ENCODE measurements around the gene PARD3B. TPM values are rescaled to one million over a fixed set of nuclear protein-coding genes. Genes with fewer than 3 reads are reported as not detected.

Gene PARD3B
- total RNA-seq, 1 experiment from 2014 or later, result 2.0 TPM

DNA sequence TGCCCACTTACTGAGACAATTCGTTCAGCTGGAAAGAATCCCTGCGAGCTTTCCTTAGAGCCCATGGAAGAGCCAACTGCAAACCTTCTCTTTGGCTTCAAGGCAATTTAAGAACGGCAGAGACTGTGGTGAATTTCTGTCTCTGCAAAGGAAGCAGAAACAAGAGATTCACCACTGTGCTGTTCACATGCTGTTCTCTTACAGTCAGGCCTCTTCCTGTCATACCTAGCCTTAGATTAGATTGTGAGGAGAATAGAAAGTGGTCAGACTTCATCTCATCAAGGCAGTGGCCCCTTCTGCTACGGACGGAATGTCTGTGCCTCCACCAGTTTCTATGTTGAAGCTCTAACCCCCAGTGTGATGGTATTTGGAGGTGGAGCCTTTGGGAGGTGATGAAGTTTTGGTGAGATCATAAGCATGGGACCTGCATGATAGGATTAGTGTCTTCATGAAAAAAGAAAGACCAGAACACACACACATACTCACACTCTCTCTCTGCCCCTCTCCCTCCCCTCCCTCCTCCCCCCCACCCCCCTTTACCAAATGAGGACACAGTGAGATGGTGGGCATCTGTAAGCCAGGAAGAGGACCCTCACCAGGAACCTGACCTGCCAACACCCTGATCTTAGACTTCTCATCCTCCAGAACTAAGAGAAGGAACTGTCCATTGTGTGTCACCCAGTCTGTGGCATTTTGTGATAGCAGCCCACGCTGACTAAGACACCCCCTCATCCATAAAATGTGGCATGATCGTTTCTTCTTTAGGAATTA, 1091.5 kb downstream of the PARD3B start (continued):
- TF ChIP-seq ZBTB33 (IDR thresholded peaks at IDR 0.05; ENCODE audit: extremely low read depth, insufficient replicate concordance, low read length) (no peak), EZH2phosphoT487 (IDR thresholded peaks at IDR 0.05; ENCODE audit: borderline replicate concordance) (no peak), ZNF274 (IDR thresholded peaks at IDR 0.05; ENCODE audit: low read depth, low read length) (no peak), SIN3A (IDR thresholded peaks at IDR 0.05; ENCODE audit: low read depth) (no peak), ZFX (IDR thresholded peaks at IDR 0.05) (no peak)
- TF ChIP-seq, protein P1, sequence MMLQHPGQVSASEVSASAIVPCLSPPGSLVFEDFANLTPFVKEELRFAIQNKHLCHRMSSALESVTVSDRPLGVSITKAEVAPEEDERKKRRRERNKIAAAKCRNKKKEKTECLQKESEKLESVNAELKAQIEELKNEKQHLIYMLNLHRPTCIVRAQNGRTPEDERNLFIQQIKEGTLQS (IDR thresholded peaks at IDR 0.05), result no peak

- no peak overlapping the region for H3K27ac ChIP-seq (ENCODE audit: low read depth, low read length)
- no peaks in the 10 kb centered on the region for H3K9me3 ChIP-seq (ENCODE audit: control insufficient read depth in 1 of 2, insufficient read depth in 1 of 2, low read depth in 1 of 2, low read length in 2 of 2)
- intact Hi-C loops (cut with micrococcal nuclease), result no loop called here
- no peaks in the 10 kb centered on the region for H3K79me2 ChIP-seq (ENCODE audit: insufficient read depth, low read length)
- H3K4me3 ChIP-seq (replicated peaks in 1 of 2; ENCODE audit: low read depth in 1 of 2, low read length in 2 of 2), result no peak overlapping the region
- no peaks in the 10 kb centered on the region for H3K9me2 ChIP-seq (ENCODE audit: insufficient read depth)
- no peaks in the 10 kb centered on the region for H3K4me1 ChIP-seq (ENCODE audit: control insufficient read depth in 1 of 2, insufficient read depth in 2 of 2, low read length in 2 of 2)
- no peak overlapping the region for H3K9ac ChIP-seq (ENCODE audit: low read length)
- no TSS peak for BruUV-seq (replicated peaks)
- no peak overlapping the region for H2AFZ ChIP-seq (ENCODE audit: low read depth, low read length, poor library complexity, severe bottlenecking)
- ATAC-seq (no peak), DNase-seq (ENCODE audit: low read depth, low spot score) (no peak)
- ChIA-PET POLR2A (no interaction called here), RAD21 (ENCODE audit: low non-redundant PET in 1 of 2, low total read pairs in 2 of 2, uncharacterized antibody in 2 of 2, unreplicated experiment in 2 of 2) (no interaction called here), CTCF (no interaction called here)
- TF ChIP-seq JUND (IDR thresholded peaks at IDR 0.05) (no peak), SRF (IDR thresholded peaks at IDR 0.05; ENCODE audit: low read depth) (no peak), ELF1 (IDR thresholded peaks at IDR 0.05; ENCODE audit: borderline replicate concordance, low read depth) (no peak), SP1 (IDR thresholded peaks at IDR 0.05; ENCODE audit: low read depth) (no peak), SIN3A (IDR thresholded peaks at IDR 0.05; ENCODE audit: low read depth) (no peak), ZNF274 (IDR thresholded peaks at IDR 0.05; ENCODE audit: low read depth, low read length) (no peak), FOSL1 (IDR thresholded peaks at IDR 0.05; ENCODE audit: low read depth) (no peak), ZFX (IDR thresholded peaks at IDR 0.05) (no peak), POLR2AphosphoS5 (IDR thresholded peaks at IDR 0.05; ENCODE audit: low read depth, low read length) (no peak), YY1 (IDR thresholded peaks at IDR 0.05; ENCODE audit: extremely low read depth, insufficient replicate concordance, low read depth, low read length) (no peak), RAD21 (IDR thresholded peaks at IDR 0.05; ENCODE audit: low read depth) (no peak)
- TF ChIP-seq, protein P2, sequence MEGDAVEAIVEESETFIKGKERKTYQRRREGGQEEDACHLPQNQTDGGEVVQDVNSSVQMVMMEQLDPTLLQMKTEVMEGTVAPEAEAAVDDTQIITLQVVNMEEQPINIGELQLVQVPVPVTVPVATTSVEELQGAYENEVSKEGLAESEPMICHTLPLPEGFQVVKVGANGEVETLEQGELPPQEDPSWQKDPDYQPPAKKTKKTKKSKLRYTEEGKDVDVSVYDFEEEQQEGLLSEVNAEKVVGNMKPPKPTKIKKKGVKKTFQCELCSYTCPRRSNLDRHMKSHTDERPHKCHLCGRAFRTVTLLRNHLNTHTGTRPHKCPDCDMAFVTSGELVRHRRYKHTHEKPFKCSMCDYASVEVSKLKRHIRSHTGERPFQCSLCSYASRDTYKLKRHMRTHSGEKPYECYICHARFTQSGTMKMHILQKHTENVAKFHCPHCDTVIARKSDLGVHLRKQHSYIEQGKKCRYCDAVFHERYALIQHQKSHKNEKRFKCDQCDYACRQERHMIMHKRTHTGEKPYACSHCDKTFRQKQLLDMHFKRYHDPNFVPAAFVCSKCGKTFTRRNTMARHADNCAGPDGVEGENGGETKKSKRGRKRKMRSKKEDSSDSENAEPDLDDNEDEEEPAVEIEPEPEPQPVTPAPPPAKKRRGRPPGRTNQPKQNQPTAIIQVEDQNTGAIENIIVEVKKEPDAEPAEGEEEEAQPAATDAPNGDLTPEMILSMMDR (IDR thresholded peaks at IDR 0.05 in 2 of 3, conservative IDR thresholded peaks at IDR 0.05 in 1 of 3; ENCODE audit: borderline replicate concordance in 1 of 3, insufficient read depth in 1 of 3, low read depth in 2 of 3, low read length in 2 of 3), result no peak
- TF ChIP-seq, protein P1 (IDR thresholded peaks at IDR 0.05), result no peak
- H4K20me1 ChIP-seq (ENCODE audit: insufficient read depth), result no peaks in the 10 kb centered on the region
- H3K4me2 ChIP-seq (ENCODE audit: low read length), result no peak overlapping the region
- peaks cover 23% of the 10 kb centered on the region for H3K27me3 ChIP-seq (ENCODE audit: insufficient read depth, low read length)
- no peaks in the 10 kb centered on the region for H3K36me3 ChIP-seq (ENCODE audit: control insufficient read depth in 1 of 2, insufficient read depth in 2 of 2, low read length in 2 of 2)
Measured at GRCh38 chr2:205637320-205637602, 1092.0 kb downstream of the PARD3B start.
